Effector CD8-positive, alpha-beta T cell (primary cell): Measurements from ENCODE around the gene IGF2BP2.
"Not testable (repeated sequence)": the region's sequence is repeated elsewhere in the genome, so short reads cannot be mapped to it uniquely, and the experiment has no call there.

ENCODE experiments used
- DNase-seq: peaks from one replicate; lab custom pipeline; 2025; lab: John Stamatoyannopoulos, UW

The IGF2BP2 gene

GRCh38 chr3:185711255-185711870, 113.5 kb downstream of the IGF2BP2 start:
- DNase-seq: no peak

- DNase-seq: no peak
Observed at GRCh38 chr3:185709251-185709955, 115.4 kb downstream of the IGF2BP2 start.

- no peak for DNase-seq
Observed at GRCh38 chr3:185708392-185708791, 116.5 kb downstream of the IGF2BP2 start.

GRCh38 chr3:185705498-185705897, 119.3 kb downstream of the IGF2BP2 start:
- no peak for DNase-seq

- DNase-seq: no peak
Observed at GRCh38 chr3:185702262-185703225, 122.3 kb downstream of the IGF2BP2 start.

- no peak for DNase-seq
Observed at GRCh38 chr3:185701611-185702261, 123.1 kb downstream of the IGF2BP2 start.

- no peak for DNase-seq
Observed at GRCh38 chr3:185699927-185700326, 124.9 kb downstream of the IGF2BP2 start.

GRCh38 chr3:185697228-185697627, 127.6 kb downstream of the IGF2BP2 start:
- not testable (repeated sequence) for DNase-seq

- no peak for DNase-seq
Observed at GRCh38 chr3:185696039-185696438, 128.8 kb downstream of the IGF2BP2 start.

GRCh38 chr3:185693985-185694653, 130.7 kb downstream of the IGF2BP2 start:
- DNase-seq: no peak

GRCh38 chr3:185691622-185692021, 133.2 kb downstream of the IGF2BP2 start:
- no peak for DNase-seq

GRCh38 chr3:185687271-185687878, 137.5 kb downstream of the IGF2BP2 start:
- no peak for DNase-seq

- no peak for DNase-seq
Observed at GRCh38 chr3:185685231-185686035, 139.4 kb downstream of the IGF2BP2 start.

- no peak for DNase-seq
Observed at GRCh38 chr3:185680231-185680630, 144.6 kb downstream of the IGF2BP2 start.

- no peak for DNase-seq
Observed at GRCh38 chr3:185678027-185678426, 146.8 kb downstream of the IGF2BP2 start.

GRCh38 chr3:185677146-185677829, 147.6 kb downstream of the IGF2BP2 start:
- DNase-seq: no peak

- DNase-seq: no peak
Observed at GRCh38 chr3:185667574-185667973, 157.3 kb downstream of the IGF2BP2 start.

GRCh38 chr3:185663929-185664328, 160.9 kb downstream of the IGF2BP2 start:
- DNase-seq: no peak

- DNase-seq: no peak
Observed at GRCh38 chr3:185661772-185662171, 163.1 kb downstream of the IGF2BP2 start.
